Tibial artery (tissue), 4 donors: ENCODE measurements around the gene BAHD1.

Source experiments
- DNase-seq, 2 donors: peaks; one replicate each; pipeline ENCODE4 v3.0.0-alpha.2; 2019
- H3K27ac ChIP-seq, 2 donors: fragments of 200-600 bp; sonication (generic) in 1 of 2; 1 replicate in 1 of 2; 2 replicates in 1 of 2; pipeline ENCODE4 v1.5.1; 2018 to 2019; ENCODE audit warnings: mild to moderate bottlenecking in 1 of 2
- H3K27me3 ChIP-seq, 2 donors: fragments of 200-600 bp; sonication (generic) in 1 of 2; one replicate each; pipeline versions ENCODE4 v1.5.1 to v1.6.0; 2016 to 2019
- H3K36me3 ChIP-seq, 3 donors: fragments of 200-600 bp; sonication (generic) in 2 of 3; one replicate each; pipeline ENCODE4 v1.5.1; 2016 to 2019; ENCODE audit warnings: mild to moderate bottlenecking in 2 of 3
- H3K4me1 ChIP-seq, 4 donors: fragments of 200-600 bp; sonication (generic) in 2 of 4; 1 replicate in 3 of 4; 2 replicates in 1 of 4; pipeline ENCODE4 v1.5.1; 2016 to 2019
- H3K4me3 ChIP-seq, 2 donors: fragments of 200-600 bp; sonication (generic) in 1 of 2; 1 replicate in 1 of 2; 2 replicates in 1 of 2; pipeline ENCODE4 v1.5.1; 2018 to 2019; ENCODE audit warnings: mild to moderate bottlenecking in 2 of 2
- H3K9me3 ChIP-seq, 3 donors: fragments of 200-600 bp; sonication (generic) in 1 of 3; one replicate each; pipeline ENCODE4 v1.5.1; 2016 to 2019
- intact Hi-C: fragments of 100-400 bp; cut with DNase I; formaldehyde crosslinking; loops from one replicate; pipeline ENCODE4 v1.15.0; 2023; ENCODE audit warnings: low total_unique reads
- TF ChIP-seq, protein P1 (sequence below), 2 experiments: fragments of 200-600 bp in 1 of 2; fragments of 450-650 bp in 1 of 2; IDR thresholded peaks; one replicate each; pipeline ENCODE4 v1.5.1; 2017 to 2019; ENCODE audit warnings: antibody characterized with exemption in 2 of 2, mild to moderate bottlenecking in 1 of 2, moderate library complexity in 1 of 2

Gene BAHD1

DNA sequence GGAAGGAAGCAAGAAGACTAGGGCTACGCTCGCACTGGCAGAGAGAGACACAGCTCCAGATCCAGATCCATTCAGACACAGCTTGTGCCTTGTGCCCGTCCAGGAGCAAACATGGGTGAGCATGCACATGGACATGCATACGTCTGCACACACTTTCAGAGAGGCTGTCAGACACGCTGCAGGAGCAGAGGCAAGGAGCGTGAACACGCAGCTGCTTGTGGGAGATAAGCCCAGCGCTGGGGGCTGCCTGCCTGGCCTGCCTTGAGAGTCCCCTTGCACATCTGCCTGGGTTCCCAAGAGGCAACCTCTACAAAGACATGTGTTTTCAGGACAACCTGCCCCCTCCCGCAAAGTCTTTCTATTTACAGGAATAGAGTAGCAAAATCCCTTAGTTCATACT lies 13.6 kb upstream of the BAHD1 start:
- H3K36me3 ChIP-seq = peaks cover 0 to 8% (median 5%) of the 10 kb centered on the region in 3 donors
- DNase-seq = no peak
- H3K9me3 ChIP-seq = no peaks in the 10 kb centered on the region
- intact Hi-C loops = loop anchor here (10.0 kb wide), 1 partner anchor 362 kb away; no protein-coding TSS in a partner anchor
- no peak overlapping the region for H3K4me3 ChIP-seq
- no peaks in the 10 kb centered on the region for H3K4me1 ChIP-seq
- no peak overlapping the region for H3K27ac ChIP-seq
- TF ChIP-seq, protein P1, sequence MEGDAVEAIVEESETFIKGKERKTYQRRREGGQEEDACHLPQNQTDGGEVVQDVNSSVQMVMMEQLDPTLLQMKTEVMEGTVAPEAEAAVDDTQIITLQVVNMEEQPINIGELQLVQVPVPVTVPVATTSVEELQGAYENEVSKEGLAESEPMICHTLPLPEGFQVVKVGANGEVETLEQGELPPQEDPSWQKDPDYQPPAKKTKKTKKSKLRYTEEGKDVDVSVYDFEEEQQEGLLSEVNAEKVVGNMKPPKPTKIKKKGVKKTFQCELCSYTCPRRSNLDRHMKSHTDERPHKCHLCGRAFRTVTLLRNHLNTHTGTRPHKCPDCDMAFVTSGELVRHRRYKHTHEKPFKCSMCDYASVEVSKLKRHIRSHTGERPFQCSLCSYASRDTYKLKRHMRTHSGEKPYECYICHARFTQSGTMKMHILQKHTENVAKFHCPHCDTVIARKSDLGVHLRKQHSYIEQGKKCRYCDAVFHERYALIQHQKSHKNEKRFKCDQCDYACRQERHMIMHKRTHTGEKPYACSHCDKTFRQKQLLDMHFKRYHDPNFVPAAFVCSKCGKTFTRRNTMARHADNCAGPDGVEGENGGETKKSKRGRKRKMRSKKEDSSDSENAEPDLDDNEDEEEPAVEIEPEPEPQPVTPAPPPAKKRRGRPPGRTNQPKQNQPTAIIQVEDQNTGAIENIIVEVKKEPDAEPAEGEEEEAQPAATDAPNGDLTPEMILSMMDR (IDR thresholded peaks at IDR 0.05) = no peak
- no peaks in the 10 kb centered on the region for H3K27me3 ChIP-seq

DNA sequence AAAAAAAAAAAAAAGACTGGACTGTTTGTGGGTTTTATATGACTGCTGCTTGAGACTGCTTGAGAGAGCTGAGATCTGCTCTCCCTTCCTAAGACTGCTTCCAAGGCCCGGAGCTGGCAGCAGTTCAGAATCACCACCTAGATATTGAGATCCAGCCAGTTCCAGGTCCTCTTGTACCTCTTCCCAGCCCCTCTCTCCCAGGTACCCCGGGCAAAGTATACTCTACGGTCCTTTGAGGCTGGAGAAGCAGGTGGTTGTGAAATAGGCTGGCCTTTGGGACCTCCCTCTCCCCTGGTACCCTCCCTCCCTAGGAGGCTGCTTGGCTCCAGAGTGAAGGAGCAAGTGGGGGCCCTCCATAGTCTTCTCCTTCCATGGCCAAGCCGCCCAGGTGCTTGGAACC lies 12.6 kb upstream of the BAHD1 start:
- DNase-seq = no peak
- intact Hi-C loops = loop anchor here (10.0 kb wide), 1 partner anchor 363 kb away; no protein-coding TSS in a partner anchor
- Histone ChIP-seq H3K27ac (no peak overlapping the region), H3K9me3 (no peaks in the 10 kb centered on the region), H3K27me3 (no peaks in the 10 kb centered on the region), H3K36me3 (peaks cover 0 to 8% (median 5%) of the 10 kb centered on the region in 3 donors), H3K4me1 (no peaks in the 10 kb centered on the region), H3K4me3 (no peak overlapping the region)
- TF ChIP-seq, protein P1 (IDR thresholded peaks at IDR 0.05) = no peak

DNA sequence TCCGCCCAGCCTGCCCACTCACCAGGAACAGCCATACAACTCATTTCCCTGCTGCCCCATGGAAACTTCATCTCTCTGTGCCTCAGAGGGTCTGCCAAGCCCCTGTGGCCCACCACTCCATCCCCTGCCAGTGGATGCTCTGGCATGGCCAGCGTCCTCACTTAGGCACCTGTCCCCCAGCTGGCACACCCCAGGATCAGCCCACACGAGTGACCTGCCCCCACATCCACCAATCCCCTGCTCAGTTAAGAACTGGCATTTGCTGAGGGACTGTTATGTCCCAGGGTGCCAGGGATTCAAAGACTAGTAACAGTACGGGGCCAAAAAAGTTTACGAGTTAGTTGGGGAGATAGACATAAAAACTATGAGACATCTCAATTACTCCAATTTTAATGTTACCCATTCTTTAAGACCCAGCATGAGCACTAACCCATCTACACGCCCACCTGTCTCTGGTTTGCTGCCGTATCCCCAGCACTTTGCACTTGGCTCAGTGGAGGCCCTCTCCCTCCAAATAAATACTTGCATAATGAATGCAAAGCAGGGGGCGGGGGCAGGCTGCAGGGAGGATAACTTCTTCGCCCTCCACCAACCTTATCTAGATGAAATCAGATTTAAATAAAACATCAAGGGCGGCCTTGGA lies 11.6 kb upstream of the BAHD1 start:
- Histone ChIP-seq H3K9me3 (no peaks in the 10 kb centered on the region), H3K4me3 (no peak overlapping the region), H3K27me3 (no peaks in the 10 kb centered on the region), H3K4me1 (no peaks in the 10 kb centered on the region), H3K27ac (no peak overlapping the region), H3K36me3 (peaks cover 0 to 8% (median 5%) of the 10 kb centered on the region in 3 donors)
- DNase-seq = no peak
- TF ChIP-seq, protein P1 (IDR thresholded peaks at IDR 0.05) = no peak
- intact Hi-C loops = loop anchor here (10.0 kb wide), 1 partner anchor 364 kb away; no protein-coding TSS in a partner anchor

DNA sequence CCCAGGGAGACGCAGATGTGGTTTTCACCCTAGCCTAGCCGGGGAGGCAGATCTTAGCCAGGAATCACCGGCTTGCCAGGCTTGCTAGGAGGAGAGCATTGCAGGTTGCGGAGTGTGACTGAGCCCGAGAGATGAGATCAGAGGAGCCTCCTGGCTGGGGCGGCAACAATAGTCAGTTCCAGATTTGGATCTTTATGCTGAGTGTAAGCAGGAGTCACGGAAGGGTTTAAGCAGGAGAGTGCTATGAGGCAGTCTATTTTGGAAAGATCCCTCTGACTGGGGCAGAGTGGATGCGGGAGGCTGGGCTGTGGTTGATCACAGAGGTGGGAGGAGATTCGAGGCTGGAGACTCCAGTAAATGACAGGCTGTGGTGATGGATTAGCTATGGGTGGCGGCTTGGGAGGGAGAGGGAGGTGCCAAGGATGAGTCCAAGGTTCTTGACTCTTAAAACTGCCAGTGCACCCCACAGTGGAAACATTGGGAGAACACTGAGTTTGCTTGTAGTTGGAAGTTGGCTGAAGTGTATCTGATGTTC lies 10.4 kb upstream of the BAHD1 start:
- no peak overlapping the region for H3K27ac ChIP-seq
- TF ChIP-seq, protein P1 (IDR thresholded peaks at IDR 0.05) = no peak
- H3K36me3 ChIP-seq = peaks cover 0 to 8% (median 5%) of the 10 kb centered on the region in 3 donors
- no peaks in the 10 kb centered on the region for H3K4me1 ChIP-seq
- H3K27me3 ChIP-seq = peaks cover 0 to 2% of the 10 kb centered on the region in 2 donors
- H3K4me3 ChIP-seq = no peak overlapping the region
- DNase-seq = no peak
- intact Hi-C loops = loop anchor here (10.0 kb wide), 1 partner anchor 386 kb away; no protein-coding TSS in a partner anchor
- H3K9me3 ChIP-seq = no peaks in the 10 kb centered on the region

DNA sequence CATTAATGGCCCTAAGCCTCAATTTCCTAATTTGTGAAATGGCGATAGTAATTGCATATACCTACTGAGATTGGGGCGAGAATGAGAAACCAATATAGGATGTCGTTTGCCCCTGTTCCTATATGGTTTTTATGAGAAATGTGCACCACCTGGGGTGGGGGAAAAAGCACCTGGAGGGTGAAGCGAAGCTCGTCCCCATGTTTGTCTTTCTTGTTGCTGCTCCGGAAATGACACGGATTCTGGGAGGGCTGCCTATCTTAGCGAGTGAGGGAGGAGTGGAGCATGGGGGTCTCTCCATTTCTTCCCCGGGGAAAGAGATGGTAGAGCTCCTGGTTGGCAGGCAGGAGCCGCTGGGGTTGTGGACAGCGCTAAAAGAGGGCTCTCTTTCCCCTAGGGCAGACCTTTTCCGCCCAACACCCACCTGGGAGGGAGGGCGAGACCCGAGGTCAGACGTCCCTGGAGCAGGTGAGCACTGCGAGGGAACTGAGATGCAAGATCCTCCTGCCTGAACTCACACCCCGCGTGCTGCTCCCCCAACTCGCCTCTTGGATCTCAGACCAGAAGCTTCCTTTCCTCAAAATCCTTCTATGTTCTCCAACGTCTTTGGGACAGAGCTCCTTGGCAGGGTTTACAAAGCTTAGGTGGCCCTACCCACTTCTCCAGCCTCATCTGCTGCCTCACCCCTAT lies 5.6 kb upstream of the BAHD1 start:
- TF ChIP-seq, protein P1 (IDR thresholded peaks at IDR 0.05) = no peak
- Histone ChIP-seq H3K9me3 (no peaks in the 10 kb centered on the region), H3K4me3 (no peak overlapping the region), H3K36me3 (no peaks in the 10 kb centered on the region), H3K27me3 (peaks cover 0 to 46% of the 10 kb centered on the region in 2 donors), H3K27ac (no peak overlapping the region), H3K4me1 (peaks cover 0 to 44% (median 25%) of the 10 kb centered on the region in 4 donors)
- intact Hi-C loops = loop anchor here (10.0 kb wide), 1 partner anchor 390 kb away; no protein-coding TSS in a partner anchor
- DNase-seq = no peak
